Measurements from ENCODE around the gene CPN1. TPM values are rescaled to one million over a fixed set of nuclear protein-coding genes. Genes with fewer than 3 reads are reported as not detected.
"Not testable (repeated sequence)": the region's sequence is repeated elsewhere in the genome, so short reads cannot be mapped to it uniquely, and the experiment has no call there.

The CPN1 gene
- not detected for total RNA-seq
- not detected for polyA plus RNA-seq

DNA sequence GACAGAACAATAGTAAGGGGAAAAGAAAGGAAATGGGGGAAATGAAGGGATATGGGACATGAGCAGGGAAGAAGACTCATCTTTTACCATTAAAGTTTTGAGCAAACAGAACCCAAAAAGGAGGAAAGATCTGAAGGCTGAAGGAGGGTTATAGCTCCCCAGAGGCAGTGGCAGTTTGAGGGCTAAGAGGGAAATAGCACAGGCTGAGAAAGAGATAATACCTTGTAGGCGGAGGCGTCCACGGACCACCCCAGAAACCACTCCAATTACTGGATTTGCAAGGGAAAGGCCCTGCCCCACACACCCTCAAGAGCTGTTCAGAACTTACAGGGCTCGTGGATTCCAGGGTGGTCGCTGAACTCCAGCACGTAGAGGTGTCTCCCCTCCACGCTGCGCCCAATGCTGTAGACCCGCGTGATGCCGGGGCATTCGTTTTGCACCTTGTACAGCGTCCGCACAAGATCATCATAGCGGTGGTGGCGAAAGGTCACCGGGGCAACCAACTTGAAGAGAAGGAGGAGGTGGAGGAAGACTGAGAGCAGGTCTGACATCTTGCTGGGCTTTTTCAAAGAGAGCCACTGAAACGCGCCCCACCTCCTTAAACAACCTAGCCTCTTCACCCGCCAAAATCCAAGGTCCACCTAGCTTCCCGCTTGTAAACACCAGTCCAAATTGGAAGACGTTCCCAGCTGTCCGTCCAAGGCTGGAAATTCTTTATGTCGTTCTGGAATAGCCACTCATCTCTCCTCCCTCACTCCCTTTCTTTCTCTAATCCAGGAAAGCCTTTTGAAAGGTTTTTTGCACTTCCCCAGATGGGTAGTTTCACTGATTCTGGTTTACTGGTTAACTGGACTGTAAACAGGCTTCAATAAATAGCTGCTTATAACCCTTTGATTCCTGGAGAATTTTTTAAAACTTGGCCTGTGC, at the start of gene CPN1:
CPN1 (minus strand) TSS at position 795 of the 927 bp plus-strand sequence; CDS start at position 551, 244 bp downstream.
- H3K9me3 Mint-ChIP-seq, result peaks cover 0 to 2% (median 0%) of the 10 kb centered on the region in 7 donors
- no peak within 1 kb of the TSS for H3K4me3 Mint-ChIP-seq
- no peak within 1 kb of the TSS for H3K4me3 ChIP-seq (ENCODE audit: low read depth, low read length)
- ATAC-seq (ENCODE audit: low read depth in 2 of 2), result no peak
- H3K4me1 ChIP-seq (ENCODE audit: control insufficient read depth, insufficient read depth, low read length, poor library complexity, severe bottlenecking), result no peaks in the 10 kb centered on the region
- H3K36me3 ChIP-seq (ENCODE audit: control insufficient read depth, insufficient read depth, low read length), result no peaks in the 10 kb centered on the region
- no peak within 1 kb of the TSS for H3K27ac ChIP-seq (ENCODE audit: insufficient read depth, low read length, poor library complexity, severe bottlenecking)
- H3K36me3 Mint-ChIP-seq, result no peaks in the 10 kb centered on the region
- peaks cover 14% of the 10 kb centered on the region for H3K27me3 Mint-ChIP-seq
- peaks cover 4% of the 10 kb centered on the region for H3K27me3 ChIP-seq (ENCODE audit: control insufficient read depth, insufficient read depth, low read length)
- H3K27ac Mint-ChIP-seq, result no peak within 1 kb of the TSS
- H3K4me1 Mint-ChIP-seq, result no peaks in the 10 kb centered on the region
- no peak for DNase-seq
- H3K9me3 ChIP-seq (ENCODE audit: control insufficient read depth in 2 of 2, low read length in 2 of 2), result no peaks in the 10 kb centered on the region

- H3K36me3 ChIP-seq (ENCODE audit: control insufficient read depth, insufficient read depth, low read length), result peaks cover 2% of the 10 kb centered on the region
- H3K27me3 ChIP-seq (ENCODE audit: control insufficient read depth, insufficient read depth, low read length), result peaks cover 16% of the 10 kb centered on the region
- Mint-ChIP-seq H3K4me1 (peaks cover 0 to 2% (median 0%) of the 10 kb centered on the region in 4 donors), H3K4me3 (no peak overlapping the region), H3K9me3 (peaks cover 0 to 10% (median 2%) of the 10 kb centered on the region in 7 donors), H3K27me3 (peaks cover 39% of the 10 kb centered on the region), H3K27ac (no peak overlapping the region), H3K36me3 (no peaks in the 10 kb centered on the region)
- no peak overlapping the region for H3K4me3 ChIP-seq (ENCODE audit: low read depth, low read length)
- H3K27ac ChIP-seq (ENCODE audit: insufficient read depth, low read length, poor library complexity, severe bottlenecking), result no peak overlapping the region
- H3K4me1 ChIP-seq (ENCODE audit: control insufficient read depth, insufficient read depth, low read length, poor library complexity, severe bottlenecking), result no peaks in the 10 kb centered on the region
- DNase-seq (no peak), ATAC-seq (ENCODE audit: low read depth in 2 of 2) (no peak)
- peaks cover 4 to 6% of the 10 kb centered on the region in 2 experiments for H3K9me3 ChIP-seq (ENCODE audit: control insufficient read depth in 2 of 2, low read length in 2 of 2)
Measured at GRCh38 chr10:100130831-100131230, 49.2 kb upstream of the CPN1 start.

GRCh38 chr10:100129424-100129823, 47.8 kb upstream of the CPN1 start:
- Mint-ChIP-seq H3K4me1 (peaks cover 0 to 2% (median 0%) of the 10 kb centered on the region in 4 donors), H3K36me3 (no peaks in the 10 kb centered on the region), H3K4me3 (no peak overlapping the region), H3K27me3 (peaks cover 31% of the 10 kb centered on the region), H3K27ac (no peak overlapping the region), H3K9me3 (peaks cover 0 to 4% (median 0%) of the 10 kb centered on the region in 7 donors)
- peaks cover under 1% of the 10 kb centered on the region for H3K36me3 ChIP-seq (ENCODE audit: control insufficient read depth, insufficient read depth, low read length)
- no peaks in the 10 kb centered on the region for H3K4me1 ChIP-seq (ENCODE audit: control insufficient read depth, insufficient read depth, low read length, poor library complexity, severe bottlenecking)
- H3K9me3 ChIP-seq (ENCODE audit: control insufficient read depth in 2 of 2, low read length in 2 of 2), result peaks cover 0 to under 1% of the 10 kb centered on the region in 2 experiments
- ATAC-seq (ENCODE audit: low read depth in 2 of 2), result no peak
- peaks cover 13% of the 10 kb centered on the region for H3K27me3 ChIP-seq (ENCODE audit: control insufficient read depth, insufficient read depth, low read length)
- DNase-seq, result no peak
- no peak overlapping the region for H3K4me3 ChIP-seq (ENCODE audit: low read depth, low read length)
- H3K27ac ChIP-seq (ENCODE audit: insufficient read depth, low read length, poor library complexity, severe bottlenecking), result no peak overlapping the region

- no peak for DNase-seq
- H3K27me3 ChIP-seq (ENCODE audit: control insufficient read depth, insufficient read depth, low read length), result peaks cover 13% of the 10 kb centered on the region
Measured at GRCh38 chr10:100128951-100129350, 47.3 kb upstream of the CPN1 start.

DNA sequence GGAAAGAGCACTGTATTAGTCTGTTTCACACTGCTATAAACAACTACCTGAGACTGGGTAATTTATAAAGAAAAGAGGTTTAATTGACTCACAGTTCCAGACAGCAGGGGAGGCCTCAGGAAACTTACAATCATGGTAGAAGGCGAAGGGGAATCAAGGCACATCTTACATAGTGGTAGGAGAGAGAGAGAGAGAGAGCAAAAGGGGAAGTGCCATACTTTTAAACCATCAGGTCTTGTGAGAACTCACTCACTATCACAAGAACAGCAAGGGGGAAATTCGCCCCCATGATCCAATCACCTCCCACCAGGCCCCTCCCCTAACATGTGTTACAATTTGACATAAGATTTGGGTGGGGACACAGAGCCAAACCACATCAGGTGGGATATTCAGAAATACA, 43.7 kb upstream of the CPN1 start:
- H3K4me3 Mint-ChIP-seq; H3K36me3 ChIP-seq (ENCODE audit: control insufficient read depth, insufficient read depth, low read length); H3K9me3 Mint-ChIP-seq; DNase-seq; H3K36me3 Mint-ChIP-seq; H3K9me3 ChIP-seq (ENCODE audit: control insufficient read depth in 2 of 2, low read length in 2 of 2); H3K4me1 Mint-ChIP-seq; H3K27me3 ChIP-seq (ENCODE audit: control insufficient read depth, insufficient read depth, low read length); H3K27ac Mint-ChIP-seq; H3K27ac ChIP-seq (ENCODE audit: insufficient read depth, low read length, poor library complexity, severe bottlenecking); H3K4me1 ChIP-seq (ENCODE audit: control insufficient read depth, insufficient read depth, low read length, poor library complexity, severe bottlenecking); H3K4me3 ChIP-seq (ENCODE audit: low read depth, low read length); ATAC-seq (ENCODE audit: low read depth in 2 of 2): not testable (repeated sequence)
- H3K27me3 Mint-ChIP-seq, result peaks cover 28% of the 10 kb centered on the region

More at GRCh38 chr10:100128951-100129350, 47.3 kb upstream of the CPN1 start:
- Histone ChIP-seq H3K36me3 (ENCODE audit: control insufficient read depth, insufficient read depth, low read length) (no peaks in the 10 kb centered on the region), H3K4me3 (ENCODE audit: low read depth, low read length) (no peak overlapping the region), H3K27ac (ENCODE audit: insufficient read depth, low read length, poor library complexity, severe bottlenecking) (no peak overlapping the region), H3K4me1 (ENCODE audit: control insufficient read depth, insufficient read depth, low read length, poor library complexity, severe bottlenecking) (no peaks in the 10 kb centered on the region), H3K9me3 (ENCODE audit: control insufficient read depth in 2 of 2, low read length in 2 of 2) (no peaks in the 10 kb centered on the region)
- peaks cover 31% of the 10 kb centered on the region for H3K27me3 Mint-ChIP-seq
- no peak for ATAC-seq (ENCODE audit: low read depth in 2 of 2)
- H3K27ac Mint-ChIP-seq, result no peak overlapping the region
- no peaks in the 10 kb centered on the region for H3K36me3 Mint-ChIP-seq
- peaks cover 0 to 4% (median 0%) of the 10 kb centered on the region in 7 donors for H3K9me3 Mint-ChIP-seq
- peaks cover 0 to 2% (median 0%) of the 10 kb centered on the region in 4 donors for H3K4me1 Mint-ChIP-seq
- H3K4me3 Mint-ChIP-seq, result no peak overlapping the region

DNA sequence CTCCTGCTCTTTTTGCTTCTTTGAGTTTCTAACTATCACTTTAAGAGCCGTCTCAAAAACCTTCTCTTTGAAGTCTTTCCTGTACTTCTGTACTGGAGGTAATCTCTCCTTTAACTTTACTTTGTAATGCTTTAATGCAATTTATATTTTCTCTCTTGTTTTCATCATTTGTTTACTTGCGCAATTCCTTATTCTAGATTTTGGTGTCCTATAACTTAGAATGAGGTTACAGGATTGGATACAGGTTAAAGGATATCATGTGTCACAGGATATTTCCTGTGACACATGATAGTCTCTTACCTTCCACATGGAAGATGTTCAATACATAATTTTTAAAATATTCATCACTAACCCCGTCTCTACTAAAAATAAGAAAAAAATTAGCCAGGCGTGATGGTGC, 42.4 kb upstream of the CPN1 start:
- DNase-seq (no peak), ATAC-seq (ENCODE audit: low read depth in 2 of 2) (no peak)
- Histone ChIP-seq H3K4me1 (ENCODE audit: control insufficient read depth, insufficient read depth, low read length, poor library complexity, severe bottlenecking) (no peaks in the 10 kb centered on the region), H3K27me3 (ENCODE audit: control insufficient read depth, insufficient read depth, low read length) (peaks cover 2% of the 10 kb centered on the region), H3K27ac (ENCODE audit: insufficient read depth, low read length, poor library complexity, severe bottlenecking) (no peak overlapping the region), H3K9me3 (ENCODE audit: control insufficient read depth in 2 of 2, low read length in 2 of 2) (peaks cover 0 to under 1% of the 10 kb centered on the region in 2 experiments), H3K4me3 (ENCODE audit: low read depth, low read length) (no peak overlapping the region), H3K36me3 (ENCODE audit: control insufficient read depth, insufficient read depth, low read length) (no peaks in the 10 kb centered on the region)
- H3K4me3 Mint-ChIP-seq, result no peak overlapping the region
- H3K4me1 Mint-ChIP-seq, result peaks cover 0 to 4% (median 1%) of the 10 kb centered on the region in 4 donors
- no peaks in the 10 kb centered on the region for H3K9me3 Mint-ChIP-seq
- peaks cover 23% of the 10 kb centered on the region for H3K27me3 Mint-ChIP-seq
- no peak overlapping the region for H3K27ac Mint-ChIP-seq
- H3K36me3 Mint-ChIP-seq, result no peaks in the 10 kb centered on the region

DNA sequence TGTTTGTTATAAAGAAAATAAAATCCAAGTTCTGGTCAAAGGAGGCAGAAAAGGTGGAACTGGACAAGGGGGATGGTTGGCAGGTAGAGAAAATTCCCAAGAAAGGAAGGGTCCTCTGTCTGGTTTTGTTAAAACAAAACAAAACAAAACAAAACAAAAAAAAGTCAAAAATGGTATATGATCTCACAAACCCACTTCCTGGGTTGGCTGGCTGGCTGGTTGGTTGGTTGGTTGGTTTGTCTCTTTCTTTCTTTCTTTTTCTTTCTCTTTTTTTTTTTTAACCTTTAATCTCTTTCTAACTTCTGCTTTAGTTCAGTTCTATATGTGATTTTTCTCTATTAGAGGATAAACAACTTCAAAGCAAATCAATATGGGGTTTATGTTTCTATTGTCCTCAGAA, 41.1 kb upstream of the CPN1 start:
- H3K36me3 Mint-ChIP-seq, result peaks cover 3% of the 10 kb centered on the region
- no peak overlapping the region for H3K27ac ChIP-seq (ENCODE audit: insufficient read depth, low read length, poor library complexity, severe bottlenecking)
- no peak overlapping the region for H3K27ac Mint-ChIP-seq
- DNase-seq, result peak in 1 of 3 donors; percentile 16
- peaks cover 0 to 2% (median 0%) of the 10 kb centered on the region in 7 donors for H3K9me3 Mint-ChIP-seq
- H3K4me3 ChIP-seq (ENCODE audit: low read depth, low read length), result no peak overlapping the region
- H3K36me3 ChIP-seq (ENCODE audit: control insufficient read depth, insufficient read depth, low read length), result no peaks in the 10 kb centered on the region
- H3K4me3 Mint-ChIP-seq, result no peak overlapping the region
- H3K27me3 ChIP-seq (ENCODE audit: control insufficient read depth, insufficient read depth, low read length), result peaks cover 6% of the 10 kb centered on the region
- peaks cover 0 to 2% of the 10 kb centered on the region in 2 experiments for H3K9me3 ChIP-seq (ENCODE audit: control insufficient read depth in 2 of 2, low read length in 2 of 2)
- no peaks in the 10 kb centered on the region for H3K4me1 ChIP-seq (ENCODE audit: control insufficient read depth, insufficient read depth, low read length, poor library complexity, severe bottlenecking)
- ATAC-seq (ENCODE audit: low read depth in 2 of 2), result no peak
- H3K27me3 Mint-ChIP-seq, result peaks cover 26% of the 10 kb centered on the region
- H3K4me1 Mint-ChIP-seq, result peaks cover 0 to 4% (median 0%) of the 10 kb centered on the region in 4 donors

Measured in CD4-positive, CD25-positive, alpha-beta regulatory T cell (primary cell).